A549 (cell line): ENCODE results near the gene LSM11. TPM values are rescaled to one million over a fixed set of nuclear protein-coding genes. Genes with fewer than 3 reads are reported as not detected.
A peak's percentile ranks its signal among the peaks of the same experiment; 100 is the strongest.

Experiments
- ATAC-seq, 2 experiments: fragments of 200-7000 bp in 1 of 2; fragments of >200 bp in 1 of 2; cut with Nextera tagmentation in 1 of 2; cut with Tn5 transposase in 1 of 2; 3 replicates each; pipeline versions ENCODE4 v1.8.0 to v1.9.1; 2018 to 2020; ENCODE audit warnings: mild to moderate bottlenecking in 1 of 2, moderate library complexity in 1 of 2
- CTCF ChIA-PET: fragments of 300-600 bp; sonication (Branson Sonifier 250); formaldehyde crosslinking; extraction: SDS; loops from one replicate; lab custom pipeline; 2021; ENCODE audit warnings: antibody characterized with exemption, inconsistent platforms; lab: Yijun Ruan, JAX
- POLR2A ChIA-PET: fragments of 350-600 bp; formaldehyde crosslinking; extraction: SDS; loops from one replicate; lab custom pipeline; 2021; ENCODE audit warnings: antibody characterized with exemption, inconsistent platforms; lab: Yijun Ruan, JAX
- DNase-seq, 2 experiments: peaks; one replicate each; pipeline versions ENCODE4 v3.0.0 to v3.0.0-alpha.2; 2011 to 2016; ENCODE audit warnings: low read depth in 1 of 2, low spot score in 1 of 2
- FAIRE-seq: peaks from 2 replicates; lab custom pipeline; 2011; peaks lifted over from hg19 to GRCh38; lab: Jason Lieb, UNC
- H3K27ac ChIP-seq, 2 experiments: fragments of >200 bp; sonication (Bioruptor Twin); formaldehyde crosslinking; 3 replicates each; pipeline ENCODE4 v1.5.1; 2016 to 2017
- H3K4me1 ChIP-seq: fragments of >200 bp; sonication (Bioruptor Twin); formaldehyde crosslinking; 3 replicates; pipeline ENCODE4 v1.6.1; 2016
- H3K4me2 ChIP-seq: fragments of >200 bp; sonication (Bioruptor Twin); formaldehyde crosslinking; 3 replicates; pipeline ENCODE4 v1.6.1; 2016
- H3K4me3 ChIP-seq: fragments of >200 bp; sonication (Bioruptor Twin); formaldehyde crosslinking; 3 replicates; pipeline ENCODE4 v1.5.1; 2016
- H3K9me3 ChIP-seq: fragments of >200 bp; sonication (Bioruptor Twin); formaldehyde crosslinking; 3 replicates; pipeline ENCODE4 v1.6.1; 2016
- BHLHE40 ChIP-seq: IDR thresholded peaks from 2 replicates; pipeline ENCODE4 v1.6.1; 2012; ENCODE audit warnings: low read depth, low read length, inconsistent platforms
- CBX2 ChIP-seq: fragments of 200-600 bp; sonication (generic); IDR thresholded peaks from 2 replicates; pipeline ENCODE4 v1.6.1; 2016; ENCODE audit warnings: low read depth, mild to moderate bottlenecking, borderline replicate concordance
- CHD2 ChIP-seq: fragments of 150-350 bp; IDR thresholded peaks from 2 replicates; pipeline ENCODE4 v1.6.1; 2014; ENCODE audit warnings: low read length; ENCODE audit not compliant: partially characterized antibody
- CHD4 ChIP-seq: fragments of 200-600 bp; sonication (generic); IDR thresholded peaks from 2 replicates; pipeline ENCODE4 v1.6.1; 2016; ENCODE audit warnings: antibody characterized with exemption, mild to moderate bottlenecking, borderline replicate concordance
- EHMT2 ChIP-seq: fragments of 200-600 bp; sonication (generic); IDR thresholded peaks from 2 replicates; pipeline ENCODE4 v1.6.1; 2016; ENCODE audit warnings: antibody characterized with exemption, low read depth, mild to moderate bottlenecking, moderate library complexity
- EP300 ChIP-seq, 2 experiments: fragments of >200 bp; sonication (Bioruptor Twin); formaldehyde crosslinking; IDR thresholded peaks; 2 replicates in 1 of 2; 3 replicates in 1 of 2; pipeline ENCODE4 v1.6.1; 2016 to 2017
- GATA3 ChIP-seq: IDR thresholded peaks from 2 replicates; pipeline ENCODE4 v1.6.1; 2012; ENCODE audit warnings: borderline replicate concordance
- HDAC2 ChIP-seq: fragments of 200-600 bp; sonication (generic); IDR thresholded peaks from 2 replicates; pipeline ENCODE4 v1.6.1; 2016
- HES2 ChIP-seq: fragments of >200 bp; sonication (Bioruptor Twin); formaldehyde crosslinking; IDR thresholded peaks from 2 replicates; pipeline ENCODE4 v1.6.1; 2016
- HOXB13 ChIP-seq: fragments of 250-450 bp; sonication (Bioruptor Pico); IDR thresholded peaks from 2 replicates; pipeline ENCODE4 v1.5.0; 2020; ENCODE audit warnings: low read depth, mild to moderate bottlenecking, moderate library complexity
- HOXB5 ChIP-seq: fragments of 250-450 bp; sonication (Bioruptor Pico); IDR thresholded peaks from 2 replicates; pipeline ENCODE4 v1.5.0; 2020; ENCODE audit warnings: mild to moderate bottlenecking, moderate library complexity
- JUN ChIP-seq, 2 experiments: fragments of >200 bp; sonication (Bioruptor Twin); formaldehyde crosslinking; IDR thresholded peaks; 2 replicates in 1 of 2; 3 replicates in 1 of 2; pipeline ENCODE4 v1.6.1; 2016 to 2017
- KDM1A ChIP-seq: fragments of 200-600 bp; sonication (generic); IDR thresholded peaks from 2 replicates; pipeline ENCODE4 v1.6.1; 2016; ENCODE audit warnings: low read depth, mild to moderate bottlenecking
- MAFK ChIP-seq: fragments of 450-650 bp; IDR thresholded peaks from 2 replicates; pipeline ENCODE4 v1.6.1; 2014; ENCODE audit not compliant: partially characterized antibody
- MAZ ChIP-seq: fragments of 150-350 bp; IDR thresholded peaks from 2 replicates; pipeline ENCODE4 v1.6.1; 2014; ENCODE audit warnings: antibody characterized with exemption, low read depth, low read length, borderline replicate concordance
- NFE2L2 ChIP-seq: fragments of 150-350 bp; conservative IDR thresholded peaks from 2 replicates; pipeline ENCODE4 v1.6.1; 2014; ENCODE audit warnings: low read length
- NPAS2 ChIP-seq: fragments of 250-450 bp; sonication (Bioruptor Pico); IDR thresholded peaks from 2 replicates; pipeline ENCODE4 v1.8.0; 2022; ENCODE audit warnings: mild to moderate bottlenecking, moderate library complexity, borderline replicate concordance
- POLR2A ChIP-seq: IDR thresholded peaks from 2 replicates; pipeline ENCODE4 v1.6.1; 2012; ENCODE audit warnings: mild to moderate bottlenecking, low read length
- POLR2AphosphoS2 ChIP-seq: conservative IDR thresholded peaks from 2 replicates; pipeline ENCODE4 v1.6.1; 2012; ENCODE audit warnings: low read length, improper control_type of control experiment, inconsistent platforms
- RCOR1 ChIP-seq: fragments of 150-350 bp; IDR thresholded peaks from 2 replicates; pipeline ENCODE4 v1.6.1; 2014; ENCODE audit warnings: antibody characterized with exemption, low read length, low read depth
- REST ChIP-seq: fragments of 200-600 bp; sonication (generic); IDR thresholded peaks from 2 replicates; pipeline ENCODE4 v1.6.1; 2016; ENCODE audit warnings: antibody characterized with exemption, mild to moderate bottlenecking, moderate library complexity
- RFX5 ChIP-seq: fragments of 450-650 bp; IDR thresholded peaks from 2 replicates; pipeline ENCODE4 v1.7.1; 2014; ENCODE audit warnings: antibody characterized with exemption, mild to moderate bottlenecking, moderate library complexity
- TFCP2L1 ChIP-seq: fragments of 250-450 bp; sonication (Bioruptor Pico); IDR thresholded peaks from 2 replicates; pipeline ENCODE4 v1.5.0; 2021; ENCODE audit warnings: mild to moderate bottlenecking
- ZC3H11A ChIP-seq: fragments of 450-650 bp; IDR thresholded peaks from 2 replicates; pipeline ENCODE4 v1.6.1; 2014; ENCODE audit warnings: antibody characterized with exemption, mild to moderate bottlenecking
- ZFP36 ChIP-seq: fragments of 450-650 bp; IDR thresholded peaks from 2 replicates; pipeline ENCODE4 v1.6.1; 2014; ENCODE audit warnings: borderline replicate concordance; ENCODE audit not compliant: partially characterized antibody
- WGBS: methylation state at CpG from one replicate; pipeline ENCODE4 v1.1.6; 2017; ENCODE audit errors: missing lambda C conversion rate; 5-methylcytosine and 5-hydroxymethylcytosine counted together
- polyA plus RNA-seq, 4 experiments: library from polyadenylated mRNA; depleted of rRNA in 3 of 4; stranded (reverse); fragments of >200 nt; fragmentation: RNase III in 1 of 4; extraction: RNeasy Plus Mini Kit Qiagen cat#74134 plus additional on column Dnase treatment in 1 of 4; gene quantifications; 2 replicates in 3 of 4; 3 replicates in 1 of 4; pipeline ENCODE4 v1.2.3, GENCODE V29; 2011 to 2017
- TF ChIP-seq, protein P1 (sequence below): fragments of >200 bp; sonication (Bioruptor Twin); formaldehyde crosslinking; IDR thresholded peaks from 3 replicates; pipeline ENCODE4 v1.6.1; 2016

Gene LSM11
- polyA plus RNA-seq, 2 of the 4 experiments (the other 2 are of a cell fraction), result 2.9 to 4.1 TPM

- FAIRE-seq (no peak), ATAC-seq (no peak), DNase-seq (no peak)
- Histone ChIP-seq H3K4me2 (peak overlapping the region; percentile 91), H3K4me1 (peaks cover 9% of the 10 kb centered on the region; the same call in 1 of the 3 replicates), H3K4me3 (peak overlapping the region; percentile 52), H3K9me3 (no peaks in the 10 kb centered on the region), H3K27ac (peak overlapping the region in 1 of 2 experiments; percentile 96; a peak in 2 of 6 replicates)
- ChIA-PET CTCF (interaction anchor here (1.0 to 6.5 kb wide), 7 partner anchors 8 to 406 kb away, joined by 3 to 61 read pairs (median 6); partner anchors contain the start of gene LSM11), POLR2A (interaction anchor here (0.5 to 1.9 kb wide), 12 partner anchors 9 to 733 kb away, joined by 3 to 15 read pairs (median 3); partner anchors contain the start of genes ADAM19, LSM11, MED7 and NIPAL4)
- TF ChIP-seq, protein P1, sequence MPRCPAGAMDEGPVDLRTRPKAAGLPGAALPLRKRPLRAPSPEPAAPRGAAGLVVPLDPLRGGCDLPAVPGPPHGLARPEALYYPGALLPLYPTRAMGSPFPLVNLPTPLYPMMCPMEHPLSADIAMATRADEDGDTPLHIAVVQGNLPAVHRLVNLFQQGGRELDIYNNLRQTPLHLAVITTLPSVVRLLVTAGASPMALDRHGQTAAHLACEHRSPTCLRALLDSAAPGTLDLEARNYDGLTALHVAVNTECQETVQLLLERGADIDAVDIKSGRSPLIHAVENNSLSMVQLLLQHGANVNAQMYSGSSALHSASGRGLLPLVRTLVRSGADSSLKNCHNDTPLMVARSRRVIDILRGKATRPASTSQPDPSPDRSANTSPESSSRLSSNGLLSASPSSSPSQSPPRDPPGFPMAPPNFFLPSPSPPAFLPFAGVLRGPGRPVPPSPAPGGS, result no peak
- TF ChIP-seq NPAS2 (CRISPR knock-in tag) (no peak), MAFK (no peak), HOXB5 (no peak), EP300 (IDR thresholded peaks at IDR 0.05) (no peak), GATA3 (no peak), REST (no peak), POLR2A (no peak), MAZ (no peak), CHD4 (no peak), KDM1A (no peak)
- WGBS, result 87% methylated on average over 5 of the region's 5 CpGs
Observed at GRCh38 chr5:157732130-157732514, 11.4 kb upstream of the LSM11 start.

DNA sequence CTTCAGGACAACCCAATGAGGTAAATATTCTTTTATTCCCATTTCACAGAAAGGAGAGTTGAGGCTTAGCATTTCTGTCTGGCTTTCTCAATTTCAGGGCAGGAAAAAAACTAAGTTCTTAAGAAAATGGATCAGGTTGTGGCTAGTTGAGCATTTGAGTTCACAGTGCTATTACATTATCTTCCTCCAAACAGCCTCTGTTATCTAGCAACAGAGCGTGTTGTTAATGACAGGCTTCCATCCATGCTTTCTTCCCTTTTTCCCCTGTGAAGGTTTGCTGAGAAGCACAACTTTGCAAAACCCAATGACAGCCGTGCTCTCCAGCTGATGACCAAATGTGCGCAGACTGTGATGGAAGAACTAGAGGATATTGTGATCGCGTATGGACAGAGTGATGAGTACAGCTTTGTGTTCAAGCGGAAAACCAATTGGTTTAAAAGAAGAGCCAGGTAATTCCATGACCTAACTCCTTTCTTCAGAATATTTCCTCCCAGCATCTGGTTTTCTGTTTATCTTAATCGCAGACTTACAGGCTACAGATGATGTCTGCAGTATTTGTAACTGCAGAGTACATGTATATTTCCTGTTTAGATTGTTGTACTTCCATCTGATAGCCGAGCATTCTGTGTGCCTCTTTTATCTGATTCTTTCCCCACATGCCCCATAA, 10.8 kb upstream of the LSM11 start:
- DNase-seq, result no peak
- FAIRE-seq, result no peak
- H3K27ac ChIP-seq, result no peak overlapping the region
- peaks cover 9% of the 10 kb centered on the region; the same call in 1 of the 3 replicates for H3K4me1 ChIP-seq
- ATAC-seq, result no peak
- H3K9me3 ChIP-seq, result no peaks in the 10 kb centered on the region
- CTCF ChIA-PET, result interaction anchor here (1.4 to 6.5 kb wide), 4 partner anchors 8 to 407 kb away, joined by 4 to 61 read pairs (median 11); partner anchors contain the start of gene LSM11
- WGBS, result 95% methylated on average over 8 of the region's 8 CpGs
- no peak overlapping the region for H3K4me2 ChIP-seq
- POLR2A ChIA-PET, result interaction anchor here (1.4 kb wide), 1 partner anchor 10 kb away, joined by 15 read pairs; the partner anchor contains the start of gene LSM11
- TF ChIP-seq CBX2 (no peak), EHMT2 (no peak), BHLHE40 (no peak), ZFP36 (no peak), MAZ (no peak), RCOR1 (no peak), TFCP2L1 (no peak), HDAC2 (no peak), RFX5 (no peak), HOXB13 (CRISPR knock-in tag) (no peak), NPAS2 (CRISPR knock-in tag) (no peak), HES2 (no peak), CHD2 (no peak), REST (no peak), NFE2L2 (no peak), JUN (IDR thresholded peaks at IDR 0.05) (no peak), POLR2AphosphoS2 (no peak), ZC3H11A (no peak)
- TF ChIP-seq, protein P1, result no peak
- TF ChIP-seq, all 56 proteins: peak for 0
- no peak overlapping the region for H3K4me3 ChIP-seq
